Measurements from ENCODE around the gene ZNF568.

Gene ZNF568

DNA sequence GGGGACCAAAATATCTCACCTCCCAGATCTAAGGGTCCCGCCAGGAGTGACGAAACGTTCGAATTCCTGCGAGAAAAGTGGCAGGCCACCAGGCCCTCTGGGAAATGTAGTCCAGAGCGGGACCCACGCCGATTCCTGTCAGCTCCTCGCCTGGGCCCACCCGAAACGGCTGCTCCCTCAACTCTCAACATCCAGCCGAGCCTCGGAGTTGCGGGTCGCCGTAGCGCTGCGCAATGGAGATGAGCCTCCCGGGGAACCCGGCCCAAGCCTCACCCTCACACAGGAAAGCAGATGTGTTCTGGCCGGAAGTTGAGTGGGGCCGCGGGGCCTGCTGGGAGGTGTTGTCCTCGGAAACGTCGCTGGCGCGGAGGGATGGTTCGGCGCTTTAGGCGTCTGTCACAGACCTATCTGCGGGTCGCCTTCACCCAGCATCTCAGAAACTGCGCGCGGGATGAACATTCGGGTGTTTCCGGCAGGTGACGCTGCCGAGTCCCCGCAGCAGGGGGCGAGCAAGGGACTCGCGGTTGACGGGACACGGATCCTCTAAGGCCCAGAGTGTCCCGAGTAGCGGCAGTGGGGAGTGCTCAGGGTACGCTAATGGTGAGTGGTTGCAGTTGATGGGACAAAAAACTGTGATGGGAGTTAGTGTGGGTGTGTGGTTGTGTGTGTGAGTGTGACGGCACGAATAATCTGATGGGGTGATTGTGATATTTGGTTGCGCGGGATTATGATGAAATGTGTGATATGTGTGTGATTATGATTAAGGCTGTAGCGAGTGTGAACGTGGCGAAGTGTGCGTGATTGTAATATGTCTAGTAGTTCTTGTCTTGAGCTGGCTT lies at the start of gene ZNF568, which contains the start of gene ZNF829 (continued):
- TF ChIP-seq ATF2 (tag by site-specific recombination; IDR thresholded peaks at IDR 0.05; ENCODE audit: low read depth) (peak; percentile 90), ZBTB8A (tag by site-specific recombination; IDR thresholded peaks at IDR 0.05) (peak; percentile 84), ZNF341 (tag by site-specific recombination; IDR thresholded peaks at IDR 0.05; ENCODE audit: low read depth) (peak; percentile 57; the same call in 1 of the 2 replicates), ZNF155 (tag by site-specific recombination; IDR thresholded peaks at IDR 0.05) (peak; percentile 97), ZFP3 (tag by site-specific recombination; IDR thresholded peaks at IDR 0.05; ENCODE audit: low read depth) (peak; percentile 47; the same call in 1 of the 2 replicates), ZNF585B (tag by site-specific recombination; IDR thresholded peaks at IDR 0.05) (peak; percentile 49; the same call in 1 of the 2 replicates), ZNF792 (tag by site-specific recombination; IDR thresholded peaks at IDR 0.05) (peak; percentile 96), ZNF138 (tag by site-specific recombination; IDR thresholded peaks at IDR 0.05; ENCODE audit: borderline replicate concordance) (no peak), ZNF660 (tag by site-specific recombination; IDR thresholded peaks at IDR 0.05) (peak; percentile 96), ZNF354C (tag by site-specific recombination; IDR thresholded peaks at IDR 0.05; ENCODE audit: borderline replicate concordance, low read depth) (peak; percentile 60; the same call in 1 of the 2 replicates), ZNF266 (tag by site-specific recombination; IDR thresholded peaks at IDR 0.05; ENCODE audit: low read depth) (peak; percentile 76; the same call in 1 of the 2 replicates), PRDM1 (tag by site-specific recombination; IDR thresholded peaks at IDR 0.05) (no peak), ZNF610 (tag by site-specific recombination; IDR thresholded peaks at IDR 0.05; ENCODE audit: borderline replicate concordance) (peak; percentile 93), ZSCAN16 (tag by site-specific recombination; IDR thresholded peaks at IDR 0.05) (peak; percentile 87; the same call in 1 of the 2 replicates), ZNF558 (tag by site-specific recombination; IDR thresholded peaks at IDR 0.05) (peak; percentile 92), HOXC10 (CRISPR knock-in tag; IDR thresholded peaks at IDR 0.05) (no peak), BCL11B (tag by site-specific recombination; IDR thresholded peaks at IDR 0.05; ENCODE audit: low read depth) (no peak; the same call in 1 of the 2 replicates), ZNF501 (tag by site-specific recombination; IDR thresholded peaks at IDR 0.05) (peak; percentile 100), ZNF785 (tag by site-specific recombination; IDR thresholded peaks at IDR 0.05) (peak; percentile 99), ZNF121 (tag by site-specific recombination; IDR thresholded peaks at IDR 0.05) (no peak), ZNF24 (tag by site-specific recombination; IDR thresholded peaks at IDR 0.05) (peak; percentile 97), ZNF184 (tag by site-specific recombination; IDR thresholded peaks at IDR 0.05) (0 out of 2 replicates have a peak, but pooled peaks have one; percentile 69), ZNF530 (tag by site-specific recombination; IDR thresholded peaks at IDR 0.05; ENCODE audit: low read depth) (no peak), ZNF777 (tag by site-specific recombination; IDR thresholded peaks at IDR 0.05; ENCODE audit: borderline replicate concordance) (peak; percentile 90)
- TF ChIP-seq, protein P1, sequence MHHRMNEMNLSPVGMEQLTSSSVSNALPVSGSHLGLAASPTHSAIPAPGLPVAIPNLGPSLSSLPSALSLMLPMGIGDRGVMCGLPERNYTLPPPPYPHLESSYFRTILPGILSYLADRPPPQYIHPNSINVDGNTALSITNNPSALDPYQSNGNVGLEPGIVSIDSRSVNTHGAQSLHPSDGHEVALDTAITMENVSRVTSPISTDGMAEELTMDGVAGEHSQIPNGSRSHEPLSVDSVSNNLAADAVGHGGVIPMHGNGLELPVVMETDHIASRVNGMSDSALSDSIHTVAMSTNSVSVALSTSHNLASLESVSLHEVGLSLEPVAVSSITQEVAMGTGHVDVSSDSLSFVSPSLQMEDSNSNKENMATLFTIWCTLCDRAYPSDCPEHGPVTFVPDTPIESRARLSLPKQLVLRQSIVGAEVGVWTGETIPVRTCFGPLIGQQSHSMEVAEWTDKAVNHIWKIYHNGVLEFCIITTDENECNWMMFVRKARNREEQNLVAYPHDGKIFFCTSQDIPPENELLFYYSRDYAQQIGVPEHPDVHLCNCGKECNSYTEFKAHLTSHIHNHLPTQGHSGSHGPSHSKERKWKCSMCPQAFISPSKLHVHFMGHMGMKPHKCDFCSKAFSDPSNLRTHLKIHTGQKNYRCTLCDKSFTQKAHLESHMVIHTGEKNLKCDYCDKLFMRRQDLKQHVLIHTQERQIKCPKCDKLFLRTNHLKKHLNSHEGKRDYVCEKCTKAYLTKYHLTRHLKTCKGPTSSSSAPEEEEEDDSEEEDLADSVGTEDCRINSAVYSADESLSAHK (tag by site-specific recombination; IDR thresholded peaks at IDR 0.05), result peak; percentile 66
- TF ChIP-seq, protein P2, sequence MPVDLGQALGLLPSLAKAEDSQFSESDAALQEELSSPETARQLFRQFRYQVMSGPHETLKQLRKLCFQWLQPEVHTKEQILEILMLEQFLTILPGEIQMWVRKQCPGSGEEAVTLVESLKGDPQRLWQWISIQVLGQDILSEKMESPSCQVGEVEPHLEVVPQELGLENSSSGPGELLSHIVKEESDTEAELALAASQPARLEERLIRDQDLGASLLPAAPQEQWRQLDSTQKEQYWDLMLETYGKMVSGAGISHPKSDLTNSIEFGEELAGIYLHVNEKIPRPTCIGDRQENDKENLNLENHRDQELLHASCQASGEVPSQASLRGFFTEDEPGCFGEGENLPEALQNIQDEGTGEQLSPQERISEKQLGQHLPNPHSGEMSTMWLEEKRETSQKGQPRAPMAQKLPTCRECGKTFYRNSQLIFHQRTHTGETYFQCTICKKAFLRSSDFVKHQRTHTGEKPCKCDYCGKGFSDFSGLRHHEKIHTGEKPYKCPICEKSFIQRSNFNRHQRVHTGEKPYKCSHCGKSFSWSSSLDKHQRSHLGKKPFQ (tag by site-specific recombination; IDR thresholded peaks at IDR 0.05), result peak; percentile 99
- TF ChIP-seq, protein P3, sequence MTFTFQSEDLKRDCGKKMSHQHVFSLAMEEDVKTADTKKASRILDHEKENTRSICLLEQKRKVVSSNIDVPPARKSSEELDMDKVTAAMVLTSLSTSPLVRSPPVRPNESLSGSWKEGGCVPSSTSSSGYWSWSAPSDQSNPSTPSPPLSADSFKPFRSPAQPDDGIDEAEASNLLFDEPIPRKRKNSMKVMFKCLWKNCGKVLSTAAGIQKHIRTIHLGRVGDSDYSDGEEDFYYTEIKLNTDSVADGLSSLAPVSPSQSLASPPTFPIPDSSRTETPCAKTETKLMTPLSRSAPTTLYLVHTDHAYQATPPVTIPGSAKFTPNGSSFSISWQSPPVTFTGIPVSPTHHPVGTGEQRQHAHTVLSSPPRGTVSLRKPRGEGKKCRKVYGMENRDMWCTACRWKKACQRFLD (tag by site-specific recombination; IDR thresholded peaks at IDR 0.05), result no peak
- TF ChIP-seq, protein P4, sequence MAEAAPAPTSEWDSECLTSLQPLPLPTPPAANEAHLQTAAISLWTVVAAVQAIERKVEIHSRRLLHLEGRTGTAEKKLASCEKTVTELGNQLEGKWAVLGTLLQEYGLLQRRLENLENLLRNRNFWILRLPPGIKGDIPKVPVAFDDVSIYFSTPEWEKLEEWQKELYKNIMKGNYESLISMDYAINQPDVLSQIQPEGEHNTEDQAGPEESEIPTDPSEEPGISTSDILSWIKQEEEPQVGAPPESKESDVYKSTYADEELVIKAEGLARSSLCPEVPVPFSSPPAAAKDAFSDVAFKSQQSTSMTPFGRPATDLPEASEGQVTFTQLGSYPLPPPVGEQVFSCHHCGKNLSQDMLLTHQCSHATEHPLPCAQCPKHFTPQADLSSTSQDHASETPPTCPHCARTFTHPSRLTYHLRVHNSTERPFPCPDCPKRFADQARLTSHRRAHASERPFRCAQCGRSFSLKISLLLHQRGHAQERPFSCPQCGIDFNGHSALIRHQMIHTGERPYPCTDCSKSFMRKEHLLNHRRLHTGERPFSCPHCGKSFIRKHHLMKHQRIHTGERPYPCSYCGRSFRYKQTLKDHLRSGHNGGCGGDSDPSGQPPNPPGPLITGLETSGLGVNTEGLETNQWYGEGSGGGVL (tag by site-specific recombination; IDR thresholded peaks at IDR 0.05), result peak; percentile 65
- TF ChIP-seq, protein P5, sequence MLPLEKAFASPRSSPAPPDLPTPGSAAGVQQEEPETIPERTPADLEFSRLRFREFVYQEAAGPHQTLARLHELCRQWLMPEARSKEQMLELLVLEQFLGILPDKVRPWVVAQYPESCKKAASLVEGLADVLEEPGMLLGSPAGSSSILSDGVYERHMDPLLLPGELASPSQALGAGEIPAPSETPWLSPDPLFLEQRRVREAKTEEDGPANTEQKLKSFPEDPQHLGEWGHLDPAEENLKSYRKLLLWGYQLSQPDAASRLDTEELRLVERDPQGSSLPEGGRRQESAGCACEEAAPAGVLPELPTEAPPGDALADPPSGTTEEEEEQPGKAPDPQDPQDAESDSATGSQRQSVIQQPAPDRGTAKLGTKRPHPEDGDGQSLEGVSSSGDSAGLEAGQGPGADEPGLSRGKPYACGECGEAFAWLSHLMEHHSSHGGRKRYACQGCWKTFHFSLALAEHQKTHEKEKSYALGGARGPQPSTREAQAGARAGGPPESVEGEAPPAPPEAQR (tag by site-specific recombination; IDR thresholded peaks at IDR 0.05), result peak; percentile 82

Data from HEK293 (cell line).